Stimulated activated CD4-positive, alpha-beta T cell treated with anti-CD3 and anti-CD28 coated beads, Interleukin-12 subunit alpha, Interleukin-12 subunit beta, amount 100 ng/mL, for 4 hours (primary cell): Measurements from ENCODE around the gene SGIP1.

Experiments used
- DNase-seq: peaks from one replicate; pipeline ENCODE4 v3.0.0-alpha.2; 2020

SGIP1 gene

DNA sequence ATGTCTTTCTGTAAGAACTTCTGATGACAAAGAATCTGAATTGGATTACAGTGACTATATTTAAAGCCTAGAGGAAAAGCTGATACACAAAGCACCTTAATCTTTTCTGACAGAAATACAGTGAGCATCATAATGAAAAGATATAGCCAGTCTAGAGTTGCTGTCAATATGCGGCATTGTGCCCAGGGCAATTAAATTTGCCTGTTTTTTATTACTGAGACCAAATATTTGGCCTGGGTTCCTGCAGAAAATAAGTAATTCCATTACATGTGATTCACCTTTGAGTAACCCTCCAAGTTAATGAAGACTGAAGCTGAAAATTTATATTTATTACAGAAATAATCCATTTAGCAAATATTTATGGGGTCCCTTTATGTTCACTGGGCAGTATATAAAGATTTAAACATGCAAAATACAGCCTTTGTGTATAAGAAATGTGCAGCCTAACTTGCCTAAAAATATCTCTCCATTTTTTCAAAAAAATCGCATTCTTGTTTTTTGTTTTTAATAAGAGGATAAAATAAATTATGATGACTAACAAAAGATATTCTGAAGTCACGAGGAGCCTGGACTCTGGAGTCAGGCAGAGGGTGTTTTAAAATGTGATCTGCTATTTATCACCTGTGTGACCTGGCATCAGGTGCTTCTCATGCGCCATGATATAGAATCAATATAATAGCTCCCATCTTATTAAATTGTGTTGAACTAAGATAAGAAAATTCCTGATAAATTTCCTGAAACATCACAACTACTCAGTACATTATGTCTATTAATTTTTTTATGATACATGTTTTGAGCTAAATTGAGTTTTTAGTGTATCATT lies 83.6 kb downstream of the SGIP1 start:
- DNase-seq: no peak

DNA sequence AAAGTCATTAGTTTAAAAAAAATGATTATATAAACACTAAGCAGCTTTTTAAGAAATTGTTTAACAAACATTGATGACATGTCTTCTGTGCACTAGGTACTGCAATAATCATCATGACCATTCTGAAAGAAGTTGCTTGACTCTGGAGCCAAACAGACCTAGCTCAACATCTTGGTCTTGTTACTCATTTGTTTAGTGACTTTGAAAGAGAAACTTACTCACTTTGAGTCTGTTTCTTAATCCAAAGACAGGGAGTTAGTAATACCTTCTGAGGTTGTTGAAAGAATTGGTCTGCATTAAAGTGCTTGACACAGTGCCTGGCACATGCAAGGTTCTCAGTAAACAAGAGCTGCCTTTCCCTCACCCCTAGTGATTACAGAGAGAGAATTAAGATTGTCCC lies 84.4 kb downstream of the SGIP1 start:
- no peak for DNase-seq

DNA sequence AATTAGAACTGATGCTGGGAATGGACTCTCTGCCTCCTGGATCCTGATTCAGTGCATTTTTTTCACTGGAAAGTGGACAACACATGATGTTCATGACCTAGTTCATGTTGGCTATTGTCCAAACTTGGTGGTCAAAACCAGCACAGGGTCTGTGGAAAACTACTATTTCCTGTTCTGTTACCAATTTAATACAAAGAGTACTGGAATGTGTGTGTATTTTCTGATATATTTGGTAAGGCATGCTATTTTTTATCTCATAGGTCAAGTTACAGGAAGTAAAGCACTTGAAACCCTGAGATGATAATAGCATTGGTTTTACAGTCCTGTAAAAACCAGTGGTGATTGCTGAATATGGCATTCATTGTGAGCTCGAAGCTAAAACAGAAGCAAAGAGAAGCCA lies 89.9 kb downstream of the SGIP1 start:
- DNase-seq: no peak

DNA sequence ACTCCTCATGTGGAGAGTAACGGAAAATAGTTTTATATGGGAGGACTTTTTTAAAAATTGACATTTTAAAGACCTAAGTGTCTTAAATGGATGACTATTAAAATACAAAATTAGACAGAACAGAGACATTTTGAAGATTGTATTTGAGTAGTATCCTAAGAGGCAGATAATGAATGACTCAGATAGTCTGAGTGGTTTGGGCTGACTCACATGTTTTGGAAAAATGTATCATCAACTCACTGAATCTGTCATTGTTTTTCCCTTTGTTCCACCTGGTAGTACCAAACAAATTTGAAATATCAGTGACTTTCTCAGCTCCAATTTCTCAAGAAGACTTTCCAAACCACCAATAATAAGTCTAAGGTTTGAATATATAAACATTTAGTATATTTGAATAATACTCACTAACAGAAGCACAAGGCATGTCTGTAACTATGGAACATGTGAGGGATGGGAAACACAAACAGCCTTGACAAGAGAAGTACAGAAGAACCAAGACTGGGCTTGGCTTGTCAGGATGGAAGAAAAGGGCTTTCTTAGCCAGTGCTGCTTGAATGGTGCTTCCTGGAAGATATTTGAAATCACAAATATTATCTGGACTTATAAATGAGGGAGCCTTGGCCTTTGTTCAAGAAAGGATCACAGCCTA lies 90.6 kb downstream of the SGIP1 start:
- DNase-seq: no peak

DNA sequence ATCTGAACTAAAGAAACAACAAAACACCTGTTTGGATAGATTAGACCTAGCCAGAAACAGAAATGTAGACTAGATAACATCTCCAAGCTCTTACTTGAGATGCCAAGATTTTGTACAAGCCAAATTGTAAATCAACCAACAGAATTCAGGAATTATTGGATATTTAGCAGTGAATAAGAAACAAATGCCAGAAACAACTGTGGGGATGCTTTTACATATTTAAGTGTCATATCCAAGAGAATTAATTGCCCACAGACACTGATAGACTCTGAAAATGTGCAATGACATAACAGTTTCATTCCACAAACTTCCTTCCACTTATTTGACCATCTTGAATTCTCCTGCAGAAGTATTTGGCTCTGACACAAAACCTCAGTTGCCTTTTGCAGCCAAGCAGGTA lies 92.3 kb downstream of the SGIP1 start:
- no peak for DNase-seq

DNA sequence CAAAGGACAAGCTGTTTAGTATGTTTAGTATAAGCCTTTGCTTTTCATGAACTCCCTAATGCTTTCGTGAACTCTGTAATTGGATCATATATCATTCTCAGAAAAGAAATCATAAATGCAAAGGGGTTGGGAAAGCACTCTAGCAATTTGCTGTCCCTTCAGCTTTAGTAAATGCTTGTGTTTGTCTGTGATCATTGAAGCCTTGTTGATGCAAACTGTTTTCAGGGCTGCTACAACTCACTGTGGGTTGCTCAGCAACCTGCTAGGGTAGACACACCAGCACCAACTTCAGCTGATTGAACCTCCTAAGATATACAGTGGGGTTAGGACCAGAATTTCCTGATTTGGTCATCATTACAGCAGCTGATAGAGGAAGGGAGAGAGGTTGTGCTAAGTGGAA lies 95.0 kb downstream of the SGIP1 start:
- DNase-seq: no peak

DNA sequence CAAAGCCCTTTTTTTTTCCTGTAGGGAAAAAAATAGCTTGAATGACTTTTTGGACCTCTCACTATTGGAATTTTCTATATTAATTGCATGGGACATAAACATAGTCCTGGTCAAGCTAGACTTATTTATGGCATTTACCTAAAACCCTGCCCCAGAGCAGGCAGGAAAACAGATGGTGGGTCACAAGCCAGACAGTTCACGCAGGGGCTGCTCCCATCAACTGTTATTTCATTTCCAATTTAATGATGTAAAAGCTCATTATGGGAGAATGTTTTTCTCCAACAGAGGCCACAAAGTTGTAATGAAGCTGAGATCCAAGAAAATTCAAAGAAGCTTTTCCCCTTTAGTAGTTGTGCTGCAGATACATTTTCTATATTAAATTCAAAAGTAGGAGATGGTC lies 99.2 kb downstream of the SGIP1 start:
- DNase-seq: no peak

DNA sequence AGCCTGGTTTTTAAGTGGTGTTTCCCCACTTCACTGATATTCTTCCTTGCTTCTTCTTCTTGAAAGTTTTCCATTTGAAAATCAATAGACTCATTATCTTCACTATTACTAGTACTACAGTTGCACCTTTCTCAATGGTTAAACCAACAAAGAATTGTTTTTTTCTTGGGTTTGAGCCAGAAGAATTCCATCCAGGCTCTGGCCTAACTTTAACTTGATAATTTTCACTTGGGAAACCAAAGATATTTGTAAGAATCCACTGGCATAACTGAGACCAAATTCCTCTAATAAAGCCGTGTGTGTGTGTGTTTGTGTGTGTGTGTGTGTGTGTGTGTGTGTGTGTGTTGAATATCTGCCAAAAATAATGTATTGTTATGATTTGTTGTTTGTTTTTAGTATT lies 103.2 kb downstream of the SGIP1 start:
- no peak for DNase-seq

DNA sequence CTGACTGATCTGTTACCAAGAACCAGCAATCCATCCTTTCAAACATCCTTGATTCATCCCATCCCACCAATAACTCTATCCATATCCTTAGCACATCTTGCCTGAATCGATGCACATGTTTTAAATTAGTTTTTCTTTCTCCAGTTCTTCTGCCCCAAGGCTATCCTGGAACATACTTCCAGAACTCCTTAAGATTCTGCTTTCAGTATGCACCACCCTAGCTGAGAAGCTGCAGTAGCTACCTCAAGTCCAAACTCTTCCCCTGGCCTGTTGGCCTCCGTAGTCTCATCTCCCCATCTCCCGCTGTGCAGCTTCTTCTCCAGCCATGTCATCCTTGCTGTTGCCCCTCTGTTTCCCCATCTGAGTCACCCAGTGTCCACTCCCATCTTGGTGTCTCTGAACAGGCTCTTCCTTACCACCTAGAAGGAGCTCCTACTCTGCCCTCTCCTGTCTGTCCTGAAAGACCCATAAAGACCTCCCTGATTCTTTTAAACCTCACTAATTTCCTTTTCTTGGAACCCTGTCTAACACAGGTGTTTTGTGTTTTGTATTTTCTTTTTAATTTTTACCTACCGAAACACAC lies 108.0 kb downstream of the SGIP1 start:
- no peak for DNase-seq

DNA sequence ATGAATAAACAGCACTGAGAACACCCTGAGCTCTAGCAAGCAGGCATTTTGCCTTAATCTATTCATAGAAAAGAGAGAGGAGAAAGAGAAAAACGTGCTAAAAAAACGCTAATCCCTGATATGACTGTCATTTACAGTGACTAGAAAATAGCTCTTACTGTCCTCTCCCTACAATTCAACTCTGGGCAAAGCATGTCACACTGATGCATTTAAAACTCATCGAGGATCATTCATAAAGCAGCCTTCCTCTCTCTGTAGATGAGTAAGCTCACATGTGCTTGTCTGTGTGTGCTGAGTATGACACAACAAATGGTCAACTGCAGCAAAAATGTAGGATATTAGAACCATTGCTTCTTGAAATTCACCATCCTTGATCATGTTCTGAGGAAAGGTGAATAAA lies 109.0 kb downstream of the SGIP1 start:
- no peak for DNase-seq

DNA sequence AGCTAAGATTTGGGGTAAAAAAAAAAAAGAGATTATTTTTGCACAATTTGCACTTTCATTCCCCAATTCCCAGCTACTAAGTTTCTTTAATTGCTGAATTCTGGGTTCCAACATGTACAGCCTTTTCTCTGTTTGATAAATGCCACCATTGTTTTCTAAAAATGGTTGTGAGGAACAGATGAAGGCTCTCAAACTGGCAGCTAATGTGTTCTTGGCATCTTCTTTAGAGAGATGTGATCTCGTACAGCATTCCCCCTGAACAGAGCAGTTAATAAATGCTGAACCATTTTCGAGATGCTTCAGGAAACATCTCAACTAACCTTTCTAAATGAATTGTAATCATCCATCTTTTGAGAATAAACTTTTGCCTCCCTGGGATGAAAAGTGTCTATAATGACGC lies 110.4 kb downstream of the SGIP1 start:
- no peak for DNase-seq

DNA sequence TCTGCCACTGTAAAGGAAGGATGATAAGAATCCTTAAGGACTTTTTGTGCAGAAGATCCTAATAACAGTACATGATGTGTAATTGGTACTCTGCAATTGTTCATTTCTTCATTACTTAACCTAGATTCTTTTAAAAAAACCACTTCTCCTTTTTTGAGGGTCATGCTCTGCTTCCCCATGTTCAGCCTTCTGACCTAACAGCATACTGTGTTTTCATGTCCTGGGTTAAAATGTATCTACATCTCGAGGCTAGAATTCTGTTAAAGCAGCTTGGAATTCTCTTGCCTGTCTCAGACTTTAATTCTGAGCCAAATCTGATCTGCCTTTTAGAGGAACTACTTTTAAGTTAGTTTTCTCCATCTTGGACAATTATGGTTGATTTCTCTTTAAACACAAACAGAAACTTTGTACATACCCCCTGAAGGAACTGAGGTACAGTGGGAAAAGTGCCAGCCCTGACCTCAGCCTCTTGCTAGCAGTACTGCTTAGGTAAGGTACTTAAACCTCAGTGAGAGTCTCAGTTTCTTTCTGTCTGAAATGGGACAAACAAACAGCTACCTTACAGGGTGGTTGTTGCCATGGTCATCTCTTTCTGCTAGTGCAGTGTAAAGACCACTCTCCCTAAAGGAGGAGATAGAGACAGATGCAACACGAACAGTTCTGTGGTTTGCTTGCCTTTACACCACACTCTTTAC lies 115.1 kb downstream of the SGIP1 start:
- no peak for DNase-seq

DNA sequence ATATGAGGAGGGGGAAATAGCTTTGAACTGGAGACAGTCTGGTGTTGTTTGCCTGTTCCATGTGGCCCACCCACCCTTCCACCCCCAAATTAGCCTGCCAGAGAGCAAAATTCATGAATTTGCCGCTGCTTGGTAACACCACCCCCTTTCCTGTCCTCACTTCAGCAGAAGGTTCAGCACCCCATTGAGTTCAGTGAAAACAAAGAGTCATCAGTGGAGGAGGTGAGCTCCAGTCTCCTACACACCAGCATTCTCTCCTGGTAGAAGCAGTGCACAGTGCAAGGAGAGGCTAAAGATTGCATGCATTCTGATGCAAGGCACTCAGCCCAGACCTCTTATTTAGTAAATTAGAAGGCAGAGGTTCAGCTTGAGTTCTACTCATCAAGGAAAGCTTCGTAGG lies 118.6 kb downstream of the SGIP1 start:
- DNase-seq: no peak

DNA sequence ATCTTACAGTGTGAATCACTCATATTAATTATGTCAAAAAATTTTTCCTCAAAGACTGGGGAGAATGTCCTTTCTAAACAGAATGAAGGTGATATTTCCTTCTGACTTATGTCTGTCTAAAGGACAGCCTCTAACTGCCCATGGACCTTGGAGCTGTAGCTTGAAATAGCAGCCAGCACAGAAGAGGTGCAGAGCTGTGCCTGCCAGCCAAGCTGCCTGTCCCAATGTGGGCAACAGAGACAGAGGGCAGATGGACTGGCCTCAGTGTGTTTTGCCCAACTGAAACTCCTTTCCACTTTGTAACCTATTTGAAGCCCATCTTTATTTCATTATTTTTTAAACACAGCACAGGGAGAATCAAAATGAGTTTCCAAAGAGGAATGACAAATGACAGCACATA lies 120.7 kb downstream of the SGIP1 start:
- DNase-seq: no peak

DNA sequence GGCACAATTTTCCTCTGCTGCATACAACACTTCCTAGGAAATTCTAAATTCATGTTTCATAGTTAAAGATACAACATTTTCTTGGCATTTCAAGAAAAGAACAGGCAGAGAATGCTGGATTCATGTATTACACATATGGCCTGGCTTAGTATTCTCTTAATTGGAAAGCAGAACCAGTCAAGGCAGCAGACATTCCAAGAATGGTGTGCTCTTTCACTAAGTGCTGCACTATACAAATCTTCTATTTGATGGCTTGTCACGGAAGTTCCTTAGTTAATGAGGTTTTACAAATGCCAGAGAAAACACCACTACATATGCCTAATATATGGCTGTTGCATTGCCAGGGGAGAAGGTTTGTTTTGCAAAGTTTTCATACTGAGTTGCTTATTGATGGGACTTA lies 137.5 kb downstream of the SGIP1 start:
- DNase-seq: no peak

DNA sequence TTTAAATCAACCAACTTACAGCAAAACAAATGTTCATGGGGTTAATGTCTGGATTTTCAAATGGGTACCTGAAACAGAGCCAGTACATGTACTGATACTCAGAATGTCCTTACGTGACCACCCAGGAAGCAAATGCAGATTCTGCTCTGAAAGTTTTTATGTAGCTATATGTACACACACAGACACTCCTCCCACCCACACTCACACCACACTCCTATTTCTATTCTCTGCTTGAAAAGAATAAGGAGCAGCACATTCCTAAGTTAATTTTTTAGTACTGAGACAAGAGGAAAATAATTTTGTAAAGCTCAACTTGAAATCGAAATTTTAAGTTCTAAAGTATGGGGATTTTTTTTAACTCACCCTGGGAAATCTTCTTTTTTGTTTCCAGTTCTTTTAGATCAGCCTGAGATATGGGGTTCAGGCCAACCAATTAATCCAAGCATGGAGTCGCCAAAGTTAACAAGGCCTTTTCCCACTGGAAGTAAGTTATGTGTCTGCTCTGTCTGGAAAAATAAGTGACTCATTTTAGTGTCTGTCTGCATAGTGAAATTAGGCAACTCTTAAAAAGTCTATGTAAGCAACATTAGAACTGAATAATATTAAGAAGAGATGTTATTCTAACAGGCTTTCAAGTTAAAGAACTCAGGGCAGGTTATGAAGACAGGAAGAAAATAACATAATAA lies 142.8 kb downstream of the SGIP1 start:
- DNase-seq: no peak

DNA sequence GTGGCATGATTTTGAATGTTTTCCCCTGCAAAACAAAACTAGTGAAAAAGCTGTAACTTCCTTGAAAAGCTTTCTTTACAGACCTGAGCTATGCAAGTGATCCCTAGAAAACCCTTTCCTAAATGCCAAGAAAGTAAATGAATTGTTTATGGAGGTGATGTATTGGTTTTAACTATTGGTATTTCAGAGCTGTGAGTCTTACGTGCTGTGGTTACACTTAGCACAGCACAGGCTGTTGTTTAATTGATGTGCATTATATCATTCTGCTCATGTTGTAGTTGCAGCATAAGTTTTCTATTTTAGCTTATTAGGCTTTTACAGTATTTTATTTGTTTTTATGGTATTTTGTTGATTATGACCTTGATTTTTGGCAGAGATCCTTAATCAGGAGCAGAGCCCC lies 144.2 kb downstream of the SGIP1 start:
- DNase-seq: no peak

DNA sequence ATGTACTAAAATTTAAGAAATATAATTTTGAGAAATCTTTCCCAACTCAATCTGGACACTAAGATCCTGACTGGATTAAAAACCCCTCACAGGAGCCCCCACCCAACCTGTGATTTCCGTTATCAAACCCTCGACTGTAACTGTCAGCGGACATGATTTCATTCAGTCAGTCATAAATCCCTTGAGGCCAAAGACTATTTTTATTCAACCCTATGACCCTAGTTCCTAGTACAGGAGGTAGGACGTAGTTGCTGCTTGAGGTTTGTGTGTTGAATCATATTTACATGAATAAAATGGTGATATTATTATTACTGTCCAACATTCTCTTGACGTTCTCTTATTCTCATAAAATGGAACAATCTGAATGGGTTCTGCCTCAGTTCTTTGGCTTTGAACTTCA lies 145.2 kb downstream of the SGIP1 start:
- DNase-seq: no peak

DNA sequence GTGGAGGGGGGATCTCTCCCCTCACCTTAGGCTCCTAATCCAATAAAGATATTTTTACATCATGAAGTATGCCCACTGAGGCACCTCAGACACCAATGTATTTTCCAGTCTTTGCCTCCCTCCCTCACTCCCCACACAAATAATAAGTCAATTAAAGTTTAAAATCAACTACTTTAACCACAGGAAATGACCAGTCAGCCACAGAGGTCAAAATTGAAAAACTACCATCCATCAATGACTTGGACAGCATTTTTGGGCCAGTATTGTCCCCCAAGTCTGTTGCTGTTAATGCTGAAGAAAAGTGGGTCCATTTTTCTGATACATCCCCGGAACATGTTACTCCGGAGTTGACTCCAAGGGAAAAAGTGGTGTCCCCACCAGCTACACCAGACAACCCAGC lies 147.7 kb downstream of the SGIP1 start:
- no peak for DNase-seq

DNA sequence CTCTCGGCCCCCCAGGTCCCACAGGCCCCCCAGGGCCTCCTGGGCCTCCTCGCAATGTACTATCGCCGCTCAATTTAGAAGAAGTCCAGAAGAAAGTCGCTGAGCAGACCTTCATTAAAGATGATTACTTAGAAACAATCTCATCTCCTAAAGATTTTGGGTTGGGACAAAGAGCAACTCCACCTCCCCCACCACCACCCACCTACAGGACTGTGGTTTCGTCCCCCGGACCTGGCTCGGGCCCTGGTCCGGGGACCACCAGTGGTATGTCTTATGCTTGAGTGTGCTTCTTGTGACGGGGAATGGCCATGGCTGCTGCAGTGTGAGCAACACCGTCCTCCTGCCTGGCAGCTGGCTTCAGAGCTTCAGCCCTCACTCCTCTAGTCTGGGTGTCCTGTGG lies 148.2 kb downstream of the SGIP1 start:
- DNase-seq: no peak

DNA sequence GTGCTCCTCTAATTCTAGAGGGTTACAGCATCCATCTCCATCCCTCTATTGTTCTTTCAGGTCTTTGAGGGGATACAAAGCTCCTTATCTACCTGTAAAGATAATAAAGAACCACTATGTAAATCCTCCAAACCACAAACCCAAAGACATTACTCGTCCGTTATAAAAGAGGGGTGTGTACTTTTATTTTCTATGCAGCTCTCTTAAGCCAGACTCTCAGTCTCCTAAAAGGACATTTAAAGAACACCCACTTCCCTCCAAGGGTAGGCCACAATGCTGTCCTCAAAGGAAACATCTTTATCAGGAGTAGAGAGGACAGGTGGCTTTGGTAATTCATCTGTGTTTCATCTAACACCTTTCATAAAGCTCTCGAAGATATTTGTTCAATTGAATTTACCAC lies 150.4 kb downstream of the SGIP1 start:
- no peak for DNase-seq

DNA sequence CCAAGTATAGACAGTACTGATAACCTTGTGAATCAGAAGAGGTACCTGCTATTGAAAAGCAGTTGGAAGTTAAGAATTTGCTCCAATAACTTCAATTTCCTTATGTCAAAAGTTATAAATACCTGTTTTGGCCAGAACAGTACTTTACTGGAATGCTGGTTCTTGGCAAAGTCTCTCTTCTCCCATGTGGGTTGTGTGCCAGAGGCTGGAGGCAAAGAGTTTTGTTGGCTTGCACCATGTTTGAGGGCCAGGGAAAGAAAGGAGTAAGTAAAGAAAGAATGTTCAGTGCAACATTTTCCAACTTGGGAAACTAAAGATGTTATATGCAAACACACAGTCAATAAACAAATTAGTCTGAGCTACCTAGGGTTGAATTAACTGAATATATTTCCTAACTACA lies 151.3 kb downstream of the SGIP1 start:
- no peak for DNase-seq

DNA sequence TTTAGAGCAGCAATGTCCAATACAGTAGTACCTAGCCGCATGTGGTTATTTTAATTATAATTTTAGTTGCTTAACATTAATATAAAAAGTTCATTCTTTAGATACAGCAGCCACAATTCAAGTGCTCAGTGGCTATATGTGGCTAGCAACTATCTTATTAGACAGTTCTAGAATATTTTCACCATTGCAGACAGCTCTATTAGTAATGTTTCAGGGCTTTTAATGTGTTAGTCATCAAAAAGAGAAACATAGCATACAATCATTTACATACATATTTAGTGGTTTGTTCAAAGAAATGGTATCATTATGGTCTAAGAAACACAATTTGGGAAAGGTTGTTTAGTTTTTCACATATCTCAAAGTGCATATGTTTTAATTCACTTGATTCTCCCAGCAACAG lies 151.7 kb downstream of the SGIP1 start:
- DNase-seq: no peak
